ENCODE data around the gene DOC2B.

DOC2B gene

DNA sequence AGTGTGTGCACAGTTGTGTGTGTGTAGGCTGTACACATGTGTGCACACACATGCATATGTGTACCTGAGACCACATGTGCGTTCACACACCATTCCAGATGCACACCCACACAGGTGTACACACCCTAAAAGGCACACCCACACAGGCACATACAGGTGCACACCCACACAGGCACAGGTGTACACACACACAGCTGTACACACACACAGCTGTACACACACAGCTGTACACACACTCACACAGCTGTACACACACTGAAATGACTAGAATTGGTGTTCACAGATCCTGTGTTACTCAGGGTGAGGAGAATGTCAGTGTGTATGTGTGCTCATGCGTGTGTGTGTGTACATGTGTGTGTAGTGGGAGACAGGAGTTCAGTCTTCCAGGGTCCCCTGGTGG, 15.9 kb upstream of the DOC2B start:
- peaks cover 9% of the 10 kb centered on the region; the same call in 1 of the 2 replicates for H3K9me3 ChIP-seq (ENCODE audit: control insufficient read depth, insufficient read depth, low read length)
- H4K20me1 ChIP-seq (ENCODE audit: control insufficient read depth, insufficient read depth, low read depth, low read length), result no peaks in the 10 kb centered on the region
- no peak overlapping the region for H3K4me2 ChIP-seq (ENCODE audit: low read length)
- H3K9me2 ChIP-seq (replicated peaks; ENCODE audit: control insufficient read depth, low read length), result no peaks in the 10 kb centered on the region
- H3K4me1 ChIP-seq (ENCODE audit: control insufficient read depth, low read length), result no peaks in the 10 kb centered on the region
- H3K27ac ChIP-seq (ENCODE audit: low read depth, low read length), result no peak overlapping the region
- H3K27me3 ChIP-seq (ENCODE audit: control insufficient read depth, low read length), result peaks cover 7% of the 10 kb centered on the region
- no peaks in the 10 kb centered on the region for H3K36me3 ChIP-seq (ENCODE audit: control insufficient read depth, low read length)
- TF ChIP-seq, protein P1, sequence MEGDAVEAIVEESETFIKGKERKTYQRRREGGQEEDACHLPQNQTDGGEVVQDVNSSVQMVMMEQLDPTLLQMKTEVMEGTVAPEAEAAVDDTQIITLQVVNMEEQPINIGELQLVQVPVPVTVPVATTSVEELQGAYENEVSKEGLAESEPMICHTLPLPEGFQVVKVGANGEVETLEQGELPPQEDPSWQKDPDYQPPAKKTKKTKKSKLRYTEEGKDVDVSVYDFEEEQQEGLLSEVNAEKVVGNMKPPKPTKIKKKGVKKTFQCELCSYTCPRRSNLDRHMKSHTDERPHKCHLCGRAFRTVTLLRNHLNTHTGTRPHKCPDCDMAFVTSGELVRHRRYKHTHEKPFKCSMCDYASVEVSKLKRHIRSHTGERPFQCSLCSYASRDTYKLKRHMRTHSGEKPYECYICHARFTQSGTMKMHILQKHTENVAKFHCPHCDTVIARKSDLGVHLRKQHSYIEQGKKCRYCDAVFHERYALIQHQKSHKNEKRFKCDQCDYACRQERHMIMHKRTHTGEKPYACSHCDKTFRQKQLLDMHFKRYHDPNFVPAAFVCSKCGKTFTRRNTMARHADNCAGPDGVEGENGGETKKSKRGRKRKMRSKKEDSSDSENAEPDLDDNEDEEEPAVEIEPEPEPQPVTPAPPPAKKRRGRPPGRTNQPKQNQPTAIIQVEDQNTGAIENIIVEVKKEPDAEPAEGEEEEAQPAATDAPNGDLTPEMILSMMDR (IDR thresholded peaks at IDR 0.05; ENCODE audit: low read depth, low read length, poor library complexity, severe bottlenecking), result no peak
- no peak for TF ChIP-seq EZH2phosphoT487 (IDR thresholded peaks at IDR 0.05; ENCODE audit: borderline replicate concordance, low read length)
- H3K4me3 ChIP-seq (ENCODE audit: low read length), result no peak overlapping the region
- no peaks in the 10 kb centered on the region for H3F3A ChIP-seq (ENCODE audit: control insufficient read depth, insufficient read depth)
- H3K79me2 ChIP-seq (ENCODE audit: control insufficient read depth, low read length), result no peaks in the 10 kb centered on the region

DNA sequence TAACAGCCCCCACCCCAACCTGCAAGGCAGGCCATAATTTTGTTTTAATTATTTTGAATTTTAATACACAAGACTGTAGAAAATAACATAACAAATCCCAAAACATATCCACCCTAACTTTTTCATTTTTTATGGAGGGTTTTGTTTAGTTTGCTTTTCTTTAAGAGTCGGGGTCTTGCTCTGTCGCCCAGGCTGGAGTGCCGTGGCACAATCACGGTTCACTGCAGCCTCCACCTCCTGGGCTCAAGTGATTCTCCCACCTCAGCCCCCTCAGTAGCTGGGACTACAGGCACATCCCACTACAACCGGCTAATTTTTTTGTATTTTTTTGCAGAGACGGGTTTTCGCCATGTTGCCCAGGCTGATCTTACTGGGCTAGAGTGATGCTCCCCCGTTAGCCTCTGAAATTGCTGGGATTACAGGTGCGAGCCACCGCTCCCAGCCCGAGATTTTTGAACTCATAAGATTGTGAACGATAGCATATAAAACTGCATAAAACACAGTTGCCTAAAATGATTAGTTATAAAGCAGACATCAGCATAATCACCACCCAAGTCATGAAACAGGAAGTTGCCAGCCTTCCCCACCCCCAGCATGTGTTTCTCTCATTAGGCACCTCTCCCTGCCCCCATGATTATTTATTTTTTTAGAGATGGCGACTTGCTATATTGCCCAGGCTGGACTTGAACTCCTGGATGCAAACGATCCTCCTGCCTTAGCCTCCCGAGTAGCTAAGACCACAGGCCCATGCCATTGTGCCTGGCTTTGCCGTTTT, 13.6 kb upstream of the DOC2B start:
- no peaks in the 10 kb centered on the region for H3K9me2 ChIP-seq (replicated peaks; ENCODE audit: control insufficient read depth, low read length)
- peaks cover 9% of the 10 kb centered on the region; the same call in 1 of the 2 replicates for H3K9me3 ChIP-seq (ENCODE audit: control insufficient read depth, insufficient read depth, low read length)
- H3K4me3 ChIP-seq (ENCODE audit: low read length), result no peak overlapping the region
- H3K27me3 ChIP-seq (ENCODE audit: control insufficient read depth, low read length), result peaks cover 7% of the 10 kb centered on the region
- H3K4me2 ChIP-seq (ENCODE audit: low read length), result no peak overlapping the region
- H3K4me1 ChIP-seq (ENCODE audit: control insufficient read depth, low read length), result no peaks in the 10 kb centered on the region
- H3K36me3 ChIP-seq (ENCODE audit: control insufficient read depth, low read length), result no peaks in the 10 kb centered on the region
- H3K27ac ChIP-seq (ENCODE audit: low read depth, low read length), result no peak overlapping the region
- no peaks in the 10 kb centered on the region for H3K79me2 ChIP-seq (ENCODE audit: control insufficient read depth, low read length)
- H3F3A ChIP-seq (ENCODE audit: control insufficient read depth, insufficient read depth), result no peaks in the 10 kb centered on the region
- H4K20me1 ChIP-seq (ENCODE audit: control insufficient read depth, insufficient read depth, low read depth, low read length), result no peaks in the 10 kb centered on the region
- TF ChIP-seq, protein P1 (IDR thresholded peaks at IDR 0.05; ENCODE audit: low read depth, low read length, poor library complexity, severe bottlenecking), result no peak
- no peak for TF ChIP-seq EZH2phosphoT487 (IDR thresholded peaks at IDR 0.05; ENCODE audit: borderline replicate concordance, low read length)

DNA sequence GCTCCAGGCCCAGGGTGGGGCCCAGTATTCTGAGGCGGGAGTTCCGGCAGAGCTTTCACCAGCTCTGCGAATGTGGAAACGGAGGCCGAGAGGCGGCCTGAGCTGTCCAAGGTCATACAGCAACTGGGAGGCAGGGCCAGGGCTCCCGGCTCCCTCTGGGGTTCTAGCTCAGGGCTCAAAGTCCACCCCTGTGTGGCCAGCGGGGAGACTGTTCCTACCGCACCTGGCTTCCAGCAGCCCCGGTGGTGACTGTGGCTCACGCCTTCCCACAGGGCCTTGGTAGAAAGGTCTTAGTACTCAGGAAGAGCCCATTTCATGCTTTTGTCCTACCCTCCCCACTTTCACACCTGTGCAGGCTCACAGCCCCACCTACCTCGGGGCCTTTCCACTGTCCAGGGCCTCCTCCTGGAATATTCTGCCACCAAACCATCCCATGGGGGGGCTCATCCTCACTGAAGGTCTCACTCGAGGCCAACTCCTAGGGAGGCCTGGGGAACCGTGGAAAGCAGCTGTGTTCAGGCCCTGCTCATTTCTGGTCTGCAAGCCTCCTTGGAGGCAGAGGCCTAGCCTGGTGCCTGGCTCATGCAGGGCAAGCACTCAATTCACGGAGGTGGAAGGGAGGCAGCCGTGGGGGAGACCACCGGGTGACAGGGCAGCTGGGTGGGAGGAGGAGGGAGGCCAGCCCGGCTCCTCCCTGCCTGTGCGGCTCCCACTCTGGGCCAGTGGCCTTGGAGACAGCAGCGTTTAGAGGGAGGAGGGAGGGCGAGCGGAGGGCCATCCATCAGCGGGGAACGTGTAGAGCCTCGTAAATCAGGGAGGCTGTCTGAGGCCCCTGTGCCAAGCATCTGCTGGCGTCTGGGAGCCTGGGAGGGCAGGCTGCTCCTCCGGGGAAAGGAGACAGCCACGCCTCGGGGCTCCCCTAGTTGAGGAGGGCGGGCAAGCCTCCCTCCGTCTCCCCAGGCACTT, 12.7 kb upstream of the DOC2B start:
- Histone ChIP-seq H3F3A (ENCODE audit: control insufficient read depth, insufficient read depth) (no peaks in the 10 kb centered on the region), H3K4me2 (ENCODE audit: low read length) (no peak overlapping the region), H3K79me2 (ENCODE audit: control insufficient read depth, low read length) (no peaks in the 10 kb centered on the region), H3K4me3 (ENCODE audit: low read length) (no peak overlapping the region), H3K9me2 (replicated peaks; ENCODE audit: control insufficient read depth, low read length) (no peaks in the 10 kb centered on the region), H3K36me3 (ENCODE audit: control insufficient read depth, low read length) (no peaks in the 10 kb centered on the region), H3K4me1 (ENCODE audit: control insufficient read depth, low read length) (no peaks in the 10 kb centered on the region), H3K9me3 (ENCODE audit: control insufficient read depth, insufficient read depth, low read length) (peaks cover 9% of the 10 kb centered on the region; the same call in 1 of the 2 replicates), H3K27me3 (ENCODE audit: control insufficient read depth, low read length) (peaks cover 3% of the 10 kb centered on the region), H4K20me1 (ENCODE audit: control insufficient read depth, insufficient read depth, low read depth, low read length) (no peaks in the 10 kb centered on the region), H3K27ac (ENCODE audit: low read depth, low read length) (no peak overlapping the region)
- TF ChIP-seq EZH2phosphoT487 (IDR thresholded peaks at IDR 0.05; ENCODE audit: borderline replicate concordance, low read length), result no peak
- TF ChIP-seq, protein P1 (IDR thresholded peaks at IDR 0.05; ENCODE audit: low read depth, low read length, poor library complexity, severe bottlenecking), result no peak

Measured in DOHH2 (cell line).